H9 (cell line): ENCODE measurements around the gene KCNJ16. TPM values are rescaled to one million over a fixed set of nuclear protein-coding genes. Genes with fewer than 3 reads are reported as not detected.

Source experiments
- DNase-seq: peaks from one replicate; pipeline ENCODE4 v3.0.0-alpha.2; 2017
- H2AFZ ChIP-seq: one replicate; pipeline ENCODE4 v1.6.1; 2013; ENCODE audit warnings: mild to moderate bottlenecking, low read length, control low read depth, moderate library complexity
- H2AK5ac ChIP-seq: 2 replicates; pipeline ENCODE4 v1.6.1; 2013; ENCODE audit warnings: low read length, control low read depth, mixed read lengths; ENCODE audit not compliant: insufficient read length
- H2BK120ac ChIP-seq: one replicate; pipeline ENCODE4 v1.6.1; 2013; ENCODE audit warnings: low read depth, mild to moderate bottlenecking, low read length, control low read depth, inconsistent platforms; ENCODE audit not compliant: poor library complexity, severe bottlenecking
- H2BK12ac ChIP-seq: 2 replicates; pipeline ENCODE4 v1.6.1; 2013; ENCODE audit warnings: low read length, control low read depth, mixed read lengths, low read depth; ENCODE audit not compliant: insufficient read length
- H2BK15ac ChIP-seq: 2 replicates; pipeline ENCODE4 v1.6.1; 2013; ENCODE audit warnings: low read depth, low read length, control low read depth
- H2BK20ac ChIP-seq: one replicate; pipeline ENCODE4 v1.6.1; 2013; ENCODE audit warnings: low read depth, mild to moderate bottlenecking, low read length, control low read depth, inconsistent platforms; ENCODE audit not compliant: poor library complexity, severe bottlenecking
- H2BK5ac ChIP-seq: 2 replicates; pipeline ENCODE4 v1.6.1; 2013; ENCODE audit warnings: low read length, control low read depth, mixed read lengths; ENCODE audit not compliant: insufficient read length
- H3K14ac ChIP-seq: 2 replicates; pipeline ENCODE4 v1.6.1; 2013; ENCODE audit warnings: low read length, control low read depth; ENCODE audit not compliant: insufficient read depth
- H3K18ac ChIP-seq: 2 replicates; pipeline ENCODE4 v1.6.1; 2013; ENCODE audit warnings: low read depth, mild to moderate bottlenecking, mixed read lengths, low read length, control low read depth; ENCODE audit not compliant: insufficient read length
- H3K23ac ChIP-seq: 2 replicates; pipeline ENCODE4 v1.6.1; 2013; ENCODE audit warnings: low read length, control low read depth, mixed read lengths, low read depth; ENCODE audit not compliant: insufficient read length
- H3K23me2 ChIP-seq: 2 replicates; pipeline ENCODE4 v1.6.1; 2013; ENCODE audit warnings: low read depth, mild to moderate bottlenecking, mixed read lengths, low read length, control low read depth; ENCODE audit not compliant: insufficient read length, poor library complexity, severe bottlenecking
- H3K27ac ChIP-seq: 2 replicates; pipeline ENCODE4 v1.5.1; 2013; ENCODE audit warnings: low read length, control low read depth, mixed read lengths, low read depth; ENCODE audit not compliant: insufficient read length
- H3K27me3 ChIP-seq: 2 replicates; pipeline ENCODE4 v1.6.1; 2013; ENCODE audit warnings: low read length, control low read depth, inconsistent platforms; ENCODE audit not compliant: insufficient read depth
- H3K4ac ChIP-seq: 2 replicates; pipeline ENCODE4 v1.6.1; 2013; ENCODE audit warnings: low read depth, mild to moderate bottlenecking, control low read depth, inconsistent platforms, low read length, moderate library complexity
- H3K4me1 ChIP-seq: 2 replicates; pipeline ENCODE4 v1.6.1; 2013; ENCODE audit warnings: low read length, control low read depth, inconsistent platforms; ENCODE audit not compliant: insufficient read depth
- H3K4me2 ChIP-seq: 2 replicates; pipeline ENCODE4 v1.6.1; 2013; ENCODE audit warnings: low read length, control low read depth, mixed read lengths; ENCODE audit not compliant: insufficient read length, insufficient read depth
- H3K56ac ChIP-seq: 2 replicates; pipeline ENCODE4 v1.6.1; 2013; ENCODE audit warnings: low read depth, mild to moderate bottlenecking, mixed read lengths, low read length, control low read depth; ENCODE audit not compliant: insufficient read length
- H3K79me1 ChIP-seq: 2 replicates; pipeline ENCODE4 v1.6.1; 2013; ENCODE audit warnings: low read depth, mild to moderate bottlenecking, moderate library complexity, low read length, control low read depth, inconsistent platforms; ENCODE audit not compliant: insufficient read depth, poor library complexity, severe bottlenecking
- H3K79me2 ChIP-seq: 2 replicates; pipeline ENCODE4 v1.6.1; 2013; ENCODE audit warnings: low read length, control low read depth, inconsistent platforms; ENCODE audit not compliant: insufficient read depth
- H3K9ac ChIP-seq: 2 replicates; pipeline ENCODE4 v1.6.1; 2013; ENCODE audit warnings: low read length, control low read depth, mixed read lengths; ENCODE audit not compliant: insufficient read length; ENCODE audit errors: extremely low read depth
- H3K9me3 ChIP-seq: one replicate; pipeline ENCODE4 v1.6.1; 2013; ENCODE audit warnings: low read depth, low read length, inconsistent platforms; ENCODE audit not compliant: control insufficient read depth
- H3T11ph ChIP-seq: one replicate; pipeline ENCODE4 v1.6.1; 2013; ENCODE audit warnings: mild to moderate bottlenecking, low read length, control low read depth, inconsistent platforms
- H4K20me1 ChIP-seq: one replicate; pipeline ENCODE4 v1.6.1; 2013; ENCODE audit not compliant: control insufficient read depth, insufficient read length, insufficient read depth
- H4K5ac ChIP-seq: 2 replicates; pipeline ENCODE4 v1.6.1; 2013; ENCODE audit warnings: low read depth, mild to moderate bottlenecking, mixed read lengths, low read length, control low read depth; ENCODE audit not compliant: insufficient read length
- H4K8ac ChIP-seq: replicated peaks from 2 replicates; pipeline ENCODE4 v1.6.1; 2013; ENCODE audit warnings: low read length, control low read depth, mixed read lengths, low read depth; ENCODE audit not compliant: insufficient read length
- H4K91ac ChIP-seq: 2 replicates; pipeline ENCODE4 v1.6.1; 2013; ENCODE audit warnings: low read depth, mild to moderate bottlenecking, moderate library complexity, mixed read lengths, low read length, control low read depth; ENCODE audit not compliant: insufficient read length
- H3K27ac Mint-ChIP-seq, 3 experiments: 2 replicates in 2 of 3; 3 replicates in 1 of 3; pipeline ENCODE4 v1.8.0; 2020 to 2021; ENCODE audit warnings: mixed read lengths in 3 of 3, mild to moderate bottlenecking in 1 of 3, moderate library complexity in 1 of 3
- H3K27me3 Mint-ChIP-seq: 2 replicates; pipeline ENCODE4 v1.8.0; 2021; ENCODE audit warnings: low read depth, mild to moderate bottlenecking, moderate library complexity, mixed read lengths
- H3K36me3 Mint-ChIP-seq, 3 experiments: 2 replicates in 2 of 3; 3 replicates in 1 of 3; pipeline ENCODE4 v1.8.0; 2020 to 2021; ENCODE audit warnings: low read depth in 3 of 3, mixed read lengths in 3 of 3; ENCODE audit not compliant: insufficient read depth in 1 of 3
- H3K4me1 Mint-ChIP-seq, 2 experiments: 2 replicates each; pipeline ENCODE4 v1.8.0; 2020; ENCODE audit warnings: mixed read lengths in 2 of 2
- H3K4me3 Mint-ChIP-seq, 2 experiments: 2 replicates in 1 of 2; 3 replicates in 1 of 2; pipeline ENCODE4 v1.8.0; 2020 to 2021; ENCODE audit warnings: mild to moderate bottlenecking in 2 of 2, mixed read lengths in 2 of 2, moderate library complexity in 1 of 2
- H3K9me3 Mint-ChIP-seq, 2 experiments: 2 replicates in 1 of 2; 3 replicates in 1 of 2; pipeline ENCODE4 v1.8.0; 2020; ENCODE audit warnings: mild to moderate bottlenecking in 2 of 2, mixed read lengths in 2 of 2, moderate library complexity in 1 of 2
- WGBS: extraction: QIAGEN DNeasy Blood & Tissue Kit; methylation state at CpG from one replicate; pipeline ENCODE4 v1.1.7; 2013; ENCODE audit warnings: missing lambda C conversion rate, low lambda C conversion rate, mixed read lengths; ENCODE audit not compliant: insufficient read length; ENCODE audit errors: extremely low coverage; 5-methylcytosine and 5-hydroxymethylcytosine counted together
- total RNA-seq: library from RNA; stranded (reverse); gene quantifications from 2 replicates; pipeline ENCODE4 v1.2.1, GENCODE V29; 2021
- TF ChIP-seq, protein P1 (sequence below): fragments of 200-600 bp; sonication (generic); conservative IDR thresholded peaks from 3 replicates; pipeline ENCODE4 v1.8.0; 2021; ENCODE audit warnings: antibody characterized with exemption, mild to moderate bottlenecking

KCNJ16 gene
- total RNA-seq, 1 experiment from 2014 or later, result not detected

- H3K9me3 Mint-ChIP-seq, result peaks cover 8% of the 10 kb centered on the region in 2 experiments; a peak in 3 of 5 replicates
- no peaks in the 10 kb centered on the region for H3K9me3 ChIP-seq
- H3K27ac Mint-ChIP-seq, result no peak overlapping the region
- no peak overlapping the region for H3T11ph ChIP-seq
- no peaks in the 10 kb centered on the region for H4K20me1 ChIP-seq
- H3K79me2 ChIP-seq, result no peaks in the 10 kb centered on the region
- H4K8ac ChIP-seq, result no peak overlapping the region
- H2BK5ac ChIP-seq, result no peak overlapping the region
- H3K27me3 Mint-ChIP-seq, result no peaks in the 10 kb centered on the region
- no peak overlapping the region for H3K9ac ChIP-seq
- H2BK120ac ChIP-seq, result no peak overlapping the region
- no CpG with 5 or more reads among the region's 2 CpGs for WGBS
- no peak overlapping the region for H2BK12ac ChIP-seq
- no peaks in the 10 kb centered on the region for H3K23me2 ChIP-seq
- no peak overlapping the region for H3K27ac ChIP-seq
- H3K14ac ChIP-seq, result no peak overlapping the region
- peaks cover 0 to 11% (median 0%) of the 10 kb centered on the region in 3 experiments; a peak in 1 of 7 replicates for H3K36me3 Mint-ChIP-seq
- no peak overlapping the region for H3K18ac ChIP-seq
- H3K4me1 ChIP-seq, result no peaks in the 10 kb centered on the region
- no peak overlapping the region for H2AK5ac ChIP-seq
- H3K27me3 ChIP-seq, result no peaks in the 10 kb centered on the region
- TF ChIP-seq, protein P1, sequence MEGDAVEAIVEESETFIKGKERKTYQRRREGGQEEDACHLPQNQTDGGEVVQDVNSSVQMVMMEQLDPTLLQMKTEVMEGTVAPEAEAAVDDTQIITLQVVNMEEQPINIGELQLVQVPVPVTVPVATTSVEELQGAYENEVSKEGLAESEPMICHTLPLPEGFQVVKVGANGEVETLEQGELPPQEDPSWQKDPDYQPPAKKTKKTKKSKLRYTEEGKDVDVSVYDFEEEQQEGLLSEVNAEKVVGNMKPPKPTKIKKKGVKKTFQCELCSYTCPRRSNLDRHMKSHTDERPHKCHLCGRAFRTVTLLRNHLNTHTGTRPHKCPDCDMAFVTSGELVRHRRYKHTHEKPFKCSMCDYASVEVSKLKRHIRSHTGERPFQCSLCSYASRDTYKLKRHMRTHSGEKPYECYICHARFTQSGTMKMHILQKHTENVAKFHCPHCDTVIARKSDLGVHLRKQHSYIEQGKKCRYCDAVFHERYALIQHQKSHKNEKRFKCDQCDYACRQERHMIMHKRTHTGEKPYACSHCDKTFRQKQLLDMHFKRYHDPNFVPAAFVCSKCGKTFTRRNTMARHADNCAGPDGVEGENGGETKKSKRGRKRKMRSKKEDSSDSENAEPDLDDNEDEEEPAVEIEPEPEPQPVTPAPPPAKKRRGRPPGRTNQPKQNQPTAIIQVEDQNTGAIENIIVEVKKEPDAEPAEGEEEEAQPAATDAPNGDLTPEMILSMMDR, result no peak
- DNase-seq, result no peak
- no peak overlapping the region for H3K56ac ChIP-seq
- no peak overlapping the region for H3K23ac ChIP-seq
- no peak overlapping the region for H4K91ac ChIP-seq
- H3K4me2 ChIP-seq, result no peak overlapping the region
- peaks cover 4 to 8% of the 10 kb centered on the region in 2 experiments; a peak in 3 of 4 replicates for H3K4me1 Mint-ChIP-seq
- H2BK20ac ChIP-seq, result no peak overlapping the region
- no peak overlapping the region for H2BK15ac ChIP-seq
- no peak overlapping the region for H4K5ac ChIP-seq
- no peak overlapping the region for H2AFZ ChIP-seq
- H3K4ac ChIP-seq, result no peak overlapping the region
- H3K79me1 ChIP-seq, result no peaks in the 10 kb centered on the region
- no peak overlapping the region for H3K4me3 Mint-ChIP-seq
Observed at GRCh38 chr17:70119983-70120382, 45.0 kb downstream of the KCNJ16 start.
